ENCODE data around the gene MYO1F. TPM values are rescaled to one million over a fixed set of nuclear protein-coding genes. Genes with fewer than 3 reads are reported as not detected.
"Not testable (repeated sequence)": the region's sequence is repeated elsewhere in the genome, so short reads cannot be mapped to it uniquely, and the experiment has no call there.

Gene MYO1F
- total RNA-seq, 2 donors from 2014 or later: 6.1 to 9.4 TPM

DNA sequence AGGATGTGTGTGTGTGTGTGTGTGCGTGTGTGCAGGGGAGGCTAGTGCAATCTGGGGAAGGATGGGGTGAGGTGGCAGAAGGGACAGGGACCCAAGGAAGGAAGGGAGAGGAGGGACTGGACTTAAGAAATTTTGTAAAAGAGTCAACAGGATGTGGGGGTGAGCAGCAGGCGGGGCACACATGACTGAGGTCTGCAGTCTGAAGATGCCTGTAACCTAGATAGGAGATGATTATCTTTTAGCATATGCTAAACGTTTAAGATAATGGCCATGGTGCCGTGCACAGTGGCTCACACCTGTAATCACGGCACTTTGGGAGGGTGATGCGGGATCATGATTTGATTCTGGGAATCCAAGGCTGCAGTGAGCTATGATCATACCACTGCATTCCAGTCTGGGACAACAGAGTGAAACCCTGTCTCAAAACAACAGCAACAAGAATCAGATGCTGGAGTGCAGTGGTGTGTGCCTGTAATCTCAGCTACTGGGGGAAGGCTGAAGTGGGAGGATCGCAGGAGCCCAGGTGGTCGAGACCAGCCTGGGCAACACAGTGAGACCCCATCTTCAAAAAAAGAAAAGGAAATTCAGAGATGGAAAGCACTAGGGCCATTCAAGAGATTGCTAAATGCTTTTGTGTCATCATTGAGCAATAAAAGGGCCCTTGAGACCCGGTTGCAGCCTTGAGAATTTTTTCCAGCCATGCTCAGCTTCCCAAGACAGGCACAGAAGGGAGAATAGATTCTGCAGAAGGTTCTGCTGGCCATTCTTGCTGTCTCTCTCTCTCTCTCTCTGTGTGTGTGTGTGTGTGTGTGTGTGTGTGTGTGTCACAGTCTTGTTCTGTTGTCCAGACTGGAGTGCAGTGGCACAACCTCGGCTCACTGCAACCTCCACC, 59.4 kb downstream of the MYO1F start:
- DNase-seq (ENCODE audit: low spot score): no peak
- Histone ChIP-seq H3K4me3 (no peak overlapping the region), H3K4me1 (replicated peaks) (peaks cover 7% of the 10 kb centered on the region), H3K27ac (no peak overlapping the region), H3K27me3 (replicated peaks; ENCODE audit: insufficient read depth) (no peaks in the 10 kb centered on the region), H3K9me3 (no peaks in the 10 kb centered on the region), H3K36me3 (no peaks in the 10 kb centered on the region)
- intact Hi-C loops (cut with DNase I): no loop called here
- WGBS: 55% methylated on average over 10 of the region's 10 CpGs
- TF ChIP-seq POLR2AphosphoS5 (IDR thresholded peaks at IDR 0.05): no peak
- no peak for TF ChIP-seq POLR2A (IDR thresholded peaks at IDR 0.05)
- TF ChIP-seq CTCF (IDR thresholded peaks at IDR 0.05): no peak

DNA sequence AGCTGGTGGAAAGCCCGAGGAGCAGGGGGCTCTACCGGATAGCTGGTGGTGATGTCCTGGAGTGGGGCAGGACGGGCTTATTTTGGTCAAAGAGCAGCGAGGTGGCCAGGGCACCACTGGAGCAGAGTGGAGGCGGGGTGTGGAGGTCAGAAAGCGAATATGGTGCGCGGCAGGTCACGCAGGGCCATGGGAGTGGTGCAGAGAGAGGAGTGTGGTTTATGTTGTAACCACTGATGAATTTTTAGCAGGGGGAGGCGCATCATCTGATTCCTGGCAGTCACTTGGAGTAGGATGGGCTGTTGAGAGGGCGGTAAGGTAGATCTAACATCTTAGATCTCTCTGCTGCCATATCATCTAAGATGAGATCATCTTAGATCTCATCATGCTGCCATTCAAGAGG, 61.9 kb downstream of the MYO1F start:
- no peak overlapping the region for H3K4me3 ChIP-seq
- no peak overlapping the region for H3K27ac ChIP-seq
- DNase-seq (ENCODE audit: low spot score): no peak
- no peaks in the 10 kb centered on the region for H3K27me3 ChIP-seq (replicated peaks; ENCODE audit: insufficient read depth)
- H3K36me3 ChIP-seq: no peaks in the 10 kb centered on the region
- TF ChIP-seq POLR2A (IDR thresholded peaks at IDR 0.05) (no peak), POLR2AphosphoS5 (IDR thresholded peaks at IDR 0.05) (no peak), CTCF (IDR thresholded peaks at IDR 0.05) (no peak)
- H3K9me3 ChIP-seq: no peaks in the 10 kb centered on the region
- intact Hi-C loops (cut with DNase I): no loop called here
- peaks cover 7% of the 10 kb centered on the region for H3K4me1 ChIP-seq (replicated peaks)
- 82% methylated on average over 11 of the region's 11 CpGs for WGBS

DNA sequence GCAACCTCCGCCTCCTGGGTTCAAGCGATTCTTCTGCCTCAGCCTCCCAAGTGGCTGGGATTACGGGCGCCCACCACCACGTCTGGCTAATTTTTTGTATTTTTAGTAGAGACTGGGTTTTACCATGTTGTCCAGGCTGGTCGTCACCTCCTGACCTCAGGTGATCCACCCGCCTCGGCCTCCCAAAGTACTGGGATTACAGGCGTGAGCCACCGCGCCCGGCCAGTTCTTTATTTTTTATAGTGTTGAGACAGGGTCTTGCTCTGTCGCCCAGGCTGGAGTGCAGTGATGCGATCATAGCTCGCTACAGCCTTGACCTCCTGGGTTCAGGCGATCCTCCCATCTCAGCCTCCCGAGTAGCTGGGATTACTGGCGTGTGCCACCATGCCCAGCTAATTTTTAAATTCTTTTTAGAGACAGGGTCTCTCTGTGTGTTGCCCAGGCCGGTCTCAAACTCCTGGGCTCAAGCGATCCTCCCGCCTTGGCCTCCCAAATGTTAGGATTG, 62.7 kb downstream of the MYO1F start:
- 76% methylated on average over 21 of the region's 21 CpGs for whole genome bisulfite sequencing
- intact Hi-C loops (cut with DNase I): not testable (repeated sequence)
- peak overlapping the region; percentile 98 to 100 for H3K27ac ChIP-seq

DNA sequence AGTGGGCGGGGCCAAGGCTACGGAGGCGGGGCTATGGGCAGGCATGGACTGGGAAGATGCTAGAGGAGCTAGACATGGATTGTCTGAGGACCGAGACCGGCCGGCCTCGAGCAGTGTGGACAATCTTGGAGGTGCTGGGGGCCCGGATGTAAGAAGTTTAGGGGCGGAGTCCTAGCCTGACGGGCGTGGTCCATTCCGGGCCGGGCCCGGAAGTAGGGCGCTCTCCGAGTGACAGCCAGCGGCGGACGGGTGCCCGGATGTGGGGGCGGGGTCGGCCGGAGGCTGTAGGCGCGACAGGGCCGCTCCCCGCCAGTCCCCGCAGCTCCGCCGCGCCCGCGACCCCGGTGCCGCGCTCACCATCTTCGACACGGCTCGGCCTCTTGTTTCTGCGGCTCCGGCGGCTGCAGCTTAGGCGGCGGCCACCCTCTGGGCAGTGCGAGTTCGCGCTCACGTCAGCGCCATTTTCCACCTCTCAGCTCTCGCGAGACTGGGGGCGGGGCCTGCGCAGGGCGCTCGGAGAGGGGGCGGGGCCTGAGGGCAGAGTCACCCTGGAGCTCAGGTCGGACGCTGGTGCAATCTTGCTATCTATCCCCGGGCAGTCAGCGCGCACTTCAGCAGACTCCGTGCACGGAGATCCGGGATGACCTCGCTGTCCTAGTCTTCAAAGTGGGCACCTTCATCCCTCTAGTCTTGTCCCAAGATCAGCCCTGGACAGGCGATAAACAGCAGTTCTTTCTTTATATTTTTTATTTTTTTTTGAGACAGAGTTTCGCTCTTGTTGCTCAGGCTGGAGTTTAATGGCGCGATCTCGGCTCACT, 63.3 kb downstream of the MYO1F start, which contains the start of gene ZNF414:
Gene ZNF414, minus strand, starts transcription at position 481 of the 818 bp plus-strand sequence. Its CDS starts 121 bp downstream, at position 360.
- peak; percentile 77 for TF ChIP-seq POLR2A (IDR thresholded peaks at IDR 0.05)
- peak; percentile 77 for TF ChIP-seq POLR2AphosphoS5 (IDR thresholded peaks at IDR 0.05)
- TF ChIP-seq CTCF (IDR thresholded peaks at IDR 0.05): peak in 2 of 4 experiments; percentile 6 to 26
- H3K4me3 ChIP-seq: peak within 1 kb of the TSS; percentile 73 to 97
- peak within 1 kb of the TSS; percentile 98 to 100 for H3K27ac ChIP-seq
- H3K4me1 ChIP-seq (replicated peaks): peaks cover 7% of the 10 kb centered on the region
- H3K9me3 ChIP-seq: no peaks in the 10 kb centered on the region
- H3K27me3 ChIP-seq (replicated peaks; ENCODE audit: insufficient read depth): no peaks in the 10 kb centered on the region
- intact Hi-C loops (cut with DNase I): no loop called here
- H3K36me3 ChIP-seq: no peaks in the 10 kb centered on the region
- WGBS: 2% methylated on average over 52 of the region's 70 CpGs
- peak; percentile 95 for DNase-seq (ENCODE audit: low spot score)

More for the DNA sequence above, 62.7 kb downstream of the MYO1F start:
- H3K4me3 ChIP-seq: peak overlapping the region; percentile 73 to 97
- H3K4me1 ChIP-seq (replicated peaks); H3K36me3 ChIP-seq; H3K27me3 ChIP-seq (replicated peaks; ENCODE audit: insufficient read depth); H3K9me3 ChIP-seq; DNase-seq (ENCODE audit: low spot score): not testable (repeated sequence)

DNA sequence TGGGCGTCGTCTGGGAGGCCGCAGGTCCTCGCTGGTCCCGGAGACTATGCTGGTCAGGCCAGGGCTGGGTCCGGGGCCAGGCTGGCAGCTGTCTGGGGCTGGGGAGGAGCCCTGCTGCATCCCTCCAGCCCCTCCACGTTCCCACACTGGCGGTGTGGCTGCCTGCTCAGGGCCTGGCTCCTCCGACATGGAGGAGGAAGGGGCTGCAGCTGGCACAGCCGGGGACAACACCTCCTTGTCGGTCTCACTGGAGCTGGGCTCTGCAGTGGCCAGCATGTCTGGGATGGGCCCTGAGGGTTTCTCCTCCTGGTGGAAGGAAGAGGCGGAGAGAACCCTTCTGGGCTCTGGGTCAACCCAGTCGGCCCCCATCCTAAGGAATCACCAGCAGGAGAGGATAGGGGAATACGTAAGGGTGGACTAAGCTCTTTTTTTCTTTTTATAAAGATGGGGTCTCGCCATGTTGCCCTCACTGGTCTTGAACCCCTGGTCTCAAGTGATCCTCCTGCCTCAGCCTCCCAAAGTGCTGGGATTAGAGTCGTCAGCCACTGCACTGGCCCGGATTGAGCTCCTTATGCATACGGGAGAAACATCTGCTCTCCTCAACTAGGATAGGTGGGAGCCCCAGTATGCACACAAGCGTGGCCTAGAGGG, 64.1 kb downstream of the MYO1F start:
- Histone ChIP-seq H3K27ac (peak overlapping the region; percentile 98 to 100), H3K27me3 (replicated peaks; ENCODE audit: insufficient read depth) (no peaks in the 10 kb centered on the region), H3K36me3 (no peaks in the 10 kb centered on the region), H3K4me3 (peak overlapping the region; percentile 73 to 97), H3K4me1 (replicated peaks) (peaks cover 7% of the 10 kb centered on the region), H3K9me3 (no peaks in the 10 kb centered on the region)
- no peak for DNase-seq (ENCODE audit: low spot score)
- 61% methylated on average over 19 of the region's 19 CpGs for WGBS
- TF ChIP-seq POLR2A (IDR thresholded peaks at IDR 0.05) (no peak), CTCF (IDR thresholded peaks at IDR 0.05) (peak in 1 of 4 experiments; percentile 11), POLR2AphosphoS5 (IDR thresholded peaks at IDR 0.05) (no peak)
- intact Hi-C loops (cut with DNase I): no loop called here
